Bronchial epithelial cell (primary cell): Measurements from ENCODE around the gene BLTP3A. TPM values are rescaled to one million over a fixed set of nuclear protein-coding genes. Genes with fewer than 3 reads are reported as not detected.
A peak's percentile ranks its signal among the peaks of the same experiment; 100 is the strongest.
"Not testable (repeated sequence)": the region's sequence is repeated elsewhere in the genome, so short reads cannot be mapped to it uniquely, and the experiment has no call there.

Experiments used
- DNase-seq: peaks from one replicate; pipeline ENCODE4 v3.0.0-alpha.2; 2010; ENCODE audit warnings: low read depth
- FAIRE-seq: peaks from 2 replicates; lab custom pipeline; 2011; peaks lifted over from hg19 to GRCh38; lab: Jason Lieb, UNC
- H3K27me3 ChIP-seq: 2 replicates; pipeline ENCODE4 v1.5.1; 2011; ENCODE audit warnings: low read length; ENCODE audit not compliant: control insufficient read depth, insufficient read depth
- H3K36me3 ChIP-seq: 2 replicates; pipeline ENCODE4 v1.5.1; 2011; ENCODE audit warnings: low read length; ENCODE audit not compliant: control insufficient read depth, insufficient read depth
- H3K4me3 ChIP-seq: 2 replicates; pipeline ENCODE4 v1.5.1; 2011; ENCODE audit warnings: mild to moderate bottlenecking, low read depth, low read length, control low read depth
- CTCF ChIP-seq: IDR thresholded peaks from 2 replicates; pipeline ENCODE4 v1.5.1; 2011; ENCODE audit warnings: mild to moderate bottlenecking, moderate library complexity, low read length, control low read depth, inconsistent platforms; ENCODE audit not compliant: insufficient read depth, severe bottlenecking
- total RNA-seq: library from RNA; depleted of rRNA; stranded (reverse); fragments of >200 nt; gene quantifications from 2 replicates; pipeline ENCODE4 v1.2.1, GENCODE V29; 2014

The BLTP3A gene
- total RNA-seq, 1 donor from 2014 or later: 8.2 TPM

DNA sequence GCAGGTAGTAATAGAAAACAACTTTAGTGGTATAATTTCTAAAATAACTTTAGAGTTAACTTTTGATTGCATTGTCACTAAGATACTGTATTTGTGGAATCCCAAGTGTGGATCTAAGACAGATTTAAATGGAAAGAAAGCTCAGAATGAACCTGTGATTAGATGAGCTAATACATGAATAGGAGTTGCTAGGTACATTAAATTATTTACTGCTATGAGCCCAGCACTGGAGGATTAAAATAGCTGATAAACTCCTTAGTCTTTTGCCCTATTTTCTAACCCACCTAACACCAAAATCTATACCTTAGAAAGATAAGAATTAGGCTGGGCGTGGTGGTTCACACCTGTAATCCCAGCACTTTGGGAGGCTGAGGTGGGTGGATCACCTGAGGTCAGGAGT is 23.7 kb upstream of the BLTP3A start:
- Histone ChIP-seq H3K36me3 (peaks cover 11% of the 10 kb centered on the region), H3K4me3 (no peak overlapping the region), H3K27me3 (no peaks in the 10 kb centered on the region)
- TF ChIP-seq CTCF: no peak
- DNase-seq: no peak
- no peak for FAIRE-seq

- no peak for FAIRE-seq
- no peak for TF ChIP-seq CTCF
- no peak for DNase-seq
- Histone ChIP-seq H3K27me3 (no peaks in the 10 kb centered on the region), H3K4me3 (no peak overlapping the region), H3K36me3 (peaks cover 9% of the 10 kb centered on the region)
Observed at GRCh38 chr6:34771727-34772126, 20.2 kb upstream of the BLTP3A start.

GRCh38 chr6:34772940-34773339 is 18.9 kb upstream of the BLTP3A start:
- no peak overlapping the region for H3K4me3 ChIP-seq
- H3K27me3 ChIP-seq: no peaks in the 10 kb centered on the region
- H3K36me3 ChIP-seq: peaks cover 6% of the 10 kb centered on the region
- TF ChIP-seq CTCF: no peak
- FAIRE-seq (no peak), DNase-seq (no peak)

DNA sequence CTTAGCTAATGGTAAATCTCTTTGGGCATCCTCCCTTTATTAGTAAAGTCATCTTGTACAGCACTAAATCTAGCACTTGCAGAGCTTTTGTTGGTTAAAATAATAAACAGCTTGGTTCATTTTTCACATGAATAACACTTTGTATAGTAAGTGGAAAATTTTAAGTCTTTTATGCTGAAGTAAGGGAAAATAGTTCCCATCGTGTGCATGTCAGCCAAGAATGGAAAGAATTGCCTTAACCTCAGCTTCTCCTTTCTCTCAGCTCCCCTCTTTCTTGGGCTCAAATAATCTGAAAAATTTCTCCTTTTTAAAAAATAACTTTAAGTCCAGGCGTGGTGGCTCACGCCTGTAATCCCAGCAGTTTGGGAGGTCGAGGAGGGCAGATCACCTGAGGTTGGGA is 18.0 kb upstream of the BLTP3A start:
- H3K36me3 ChIP-seq: peaks cover 4% of the 10 kb centered on the region
- no peak for TF ChIP-seq CTCF
- DNase-seq (no peak), FAIRE-seq (no peak)
- no peaks in the 10 kb centered on the region for H3K27me3 ChIP-seq
- H3K4me3 ChIP-seq: no peak overlapping the region

- H3K27me3 ChIP-seq: no peaks in the 10 kb centered on the region
- TF ChIP-seq CTCF: no peak
- DNase-seq: no peak
- H3K36me3 ChIP-seq: peaks cover 3% of the 10 kb centered on the region
- no peak for FAIRE-seq
- H3K4me3 ChIP-seq: no peak overlapping the region
Observed at GRCh38 chr6:34774967-34775366, 16.9 kb upstream of the BLTP3A start.

- FAIRE-seq, H3K27me3 ChIP-seq, H3K36me3 ChIP-seq, H3K4me3 ChIP-seq: not testable (repeated sequence)
- DNase-seq: peak; percentile 47
Observed at GRCh38 chr6:34785375-34785774, 6.5 kb upstream of the BLTP3A start.

DNA sequence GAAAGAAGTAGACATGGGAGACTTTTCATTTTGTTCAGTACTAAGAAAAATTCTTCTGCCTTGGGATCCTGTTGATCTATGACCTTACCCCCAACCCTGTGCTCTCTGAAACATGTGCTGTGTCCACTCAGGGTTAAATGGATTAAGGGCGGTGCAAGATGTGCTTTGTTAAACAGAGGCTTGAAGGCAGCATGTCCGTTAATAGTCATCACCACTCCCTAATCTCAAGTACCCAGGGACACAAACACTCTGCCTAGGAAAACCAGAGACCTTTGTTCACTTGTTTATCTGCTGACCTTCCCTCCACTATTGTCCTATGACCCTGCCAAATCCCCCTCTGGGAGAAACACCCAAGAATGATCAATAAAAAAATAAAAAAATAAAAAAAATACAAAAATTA is 4.7 kb upstream of the BLTP3A start:
- not testable (repeated sequence) for H3K36me3 ChIP-seq, H3K27me3 ChIP-seq, H3K4me3 ChIP-seq, DNase-seq, FAIRE-seq
